GM21825 (cell line): ENCODE results near the gene EPN1.
"Not testable (repeated sequence)": the region's sequence is repeated elsewhere in the genome, so short reads cannot be mapped to it uniquely, and the experiment has no call there.

Experiments
- ATAC-seq: cut with Tn5 transposase; IDR thresholded peaks from one replicate; pipeline ENCODE4 v1.9.1; 2021; ENCODE audit warnings: mild to moderate bottlenecking, moderate library complexity; ENCODE audit not compliant: unreplicated experiment

Gene EPN1

GRCh38 chr19:55716531-55716930 lies 41.5 kb downstream of the EPN1 start:
- no peak for ATAC-seq

GRCh38 chr19:55717251-55717650 lies 42.2 kb downstream of the EPN1 start:
- ATAC-seq = no peak

GRCh38 chr19:55717879-55718711 lies 43.1 kb downstream of the EPN1 start:
- not testable (repeated sequence) for ATAC-seq

GRCh38 chr19:55720214-55720746 lies 45.3 kb downstream of the EPN1 start:
- ATAC-seq = no peak

GRCh38 chr19:55720801-55721200 lies 45.8 kb downstream of the EPN1 start:
- ATAC-seq = no peak

GRCh38 chr19:55723491-55723890 lies 48.5 kb downstream of the EPN1 start:
- ATAC-seq = no peak

GRCh38 chr19:55730378-55730777 lies 55.4 kb downstream of the EPN1 start:
- not testable (repeated sequence) for ATAC-seq

GRCh38 chr19:55738302-55738701 lies 63.3 kb downstream of the EPN1 start, which contains the start of gene NLRP9:
Gene NLRP9 (minus strand): TSS chr19:55738402. CDS start chr19:55738374, 28 bp downstream.
- ATAC-seq = no peak

- ATAC-seq = no peak
These were observed 75.7 kb downstream of the EPN1 start for GRCh38 chr19:55750715-55751114.

GRCh38 chr19:55753401-55753800 lies 78.4 kb downstream of the EPN1 start:
- ATAC-seq = no peak

GRCh38 chr19:55756808-55757207 lies 81.8 kb downstream of the EPN1 start:
- ATAC-seq = not testable (repeated sequence)

GRCh38 chr19:55758797-55759196 lies 83.8 kb downstream of the EPN1 start, which contains the start of gene RFPL4A:
Gene RFPL4A (plus strand): TSS chr19:55759097. CDS start chr19:55761801, 2,704 bp downstream.
- ATAC-seq = not testable (repeated sequence)
